ENCODE results near the gene GREM1.

The GREM1 gene

DNA sequence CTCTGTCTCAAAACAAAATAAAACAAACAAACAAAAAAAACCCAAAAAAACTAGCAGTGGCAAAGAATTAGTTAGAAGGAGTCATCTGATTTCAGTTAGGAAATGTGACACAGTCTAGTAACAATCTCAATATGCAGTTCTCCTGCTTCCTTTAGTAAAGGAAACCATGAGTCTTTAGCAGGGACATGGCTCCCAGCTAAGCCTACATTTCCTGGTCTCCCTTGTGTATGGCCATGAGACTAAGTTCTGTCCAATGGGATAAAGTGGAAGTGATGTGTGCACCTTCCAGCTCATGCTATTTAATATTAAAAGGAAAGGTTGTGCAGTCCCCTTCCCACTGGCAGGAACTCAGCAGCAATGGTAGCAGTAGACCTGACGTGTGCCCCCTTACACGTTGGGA is 74.6 kb downstream of the GREM1 start:
- DNase-seq = no peak
